ENCODE measurements around the gene CRTC3. TPM values are rescaled to one million over a fixed set of nuclear protein-coding genes. Genes with fewer than 3 reads are reported as not detected.

CRTC3 gene
- total and polyA plus RNA-seq, 2 experiments from 2014 or later = 15.7 to 17.6 TPM

DNA sequence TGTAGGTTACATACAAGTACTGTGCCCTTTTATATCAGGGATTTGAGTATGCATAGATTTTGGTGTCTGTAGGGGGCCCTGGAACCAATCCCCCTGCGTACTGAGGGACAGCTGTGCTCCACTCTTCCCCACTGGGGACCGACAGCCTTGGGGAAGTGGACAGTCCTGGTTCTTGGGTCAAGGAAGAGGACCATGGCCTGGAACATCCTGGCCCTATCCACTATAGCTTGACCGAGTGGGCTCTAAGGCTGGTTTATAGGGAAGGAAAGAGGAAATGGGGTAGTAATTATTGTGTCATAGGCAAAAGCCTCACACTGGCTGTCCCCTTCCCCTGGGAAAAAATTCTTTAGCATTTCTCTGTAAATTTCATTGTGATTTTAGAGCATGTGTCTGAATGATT lies 49.5 kb downstream of the CRTC3 start:
- no peaks in the 10 kb centered on the region for H3K27me3 ChIP-seq
- H2AFZ ChIP-seq = no peak overlapping the region
- 96% methylated on average over 3 of the region's 3 CpGs for WGBS (ENCODE audit: low lambda C conversion rate, missing lambda C conversion rate)
- H3K4me1 ChIP-seq (ENCODE audit: insufficient read depth) = peaks cover 7% of the 10 kb centered on the region
- no peak overlapping the region for H3K4me2 ChIP-seq
- H3K9me3 ChIP-seq (ENCODE audit: low read depth) = no peaks in the 10 kb centered on the region
- H3K36me3 ChIP-seq (replicated peaks; ENCODE audit: insufficient read depth, low read depth) = no peaks in the 10 kb centered on the region
- no peak overlapping the region for H3K4me3 ChIP-seq
- DNase-seq (ENCODE audit: low spot score) = no peak
- H3K27ac ChIP-seq = no peak overlapping the region
- TF ChIP-seq, protein P1, sequence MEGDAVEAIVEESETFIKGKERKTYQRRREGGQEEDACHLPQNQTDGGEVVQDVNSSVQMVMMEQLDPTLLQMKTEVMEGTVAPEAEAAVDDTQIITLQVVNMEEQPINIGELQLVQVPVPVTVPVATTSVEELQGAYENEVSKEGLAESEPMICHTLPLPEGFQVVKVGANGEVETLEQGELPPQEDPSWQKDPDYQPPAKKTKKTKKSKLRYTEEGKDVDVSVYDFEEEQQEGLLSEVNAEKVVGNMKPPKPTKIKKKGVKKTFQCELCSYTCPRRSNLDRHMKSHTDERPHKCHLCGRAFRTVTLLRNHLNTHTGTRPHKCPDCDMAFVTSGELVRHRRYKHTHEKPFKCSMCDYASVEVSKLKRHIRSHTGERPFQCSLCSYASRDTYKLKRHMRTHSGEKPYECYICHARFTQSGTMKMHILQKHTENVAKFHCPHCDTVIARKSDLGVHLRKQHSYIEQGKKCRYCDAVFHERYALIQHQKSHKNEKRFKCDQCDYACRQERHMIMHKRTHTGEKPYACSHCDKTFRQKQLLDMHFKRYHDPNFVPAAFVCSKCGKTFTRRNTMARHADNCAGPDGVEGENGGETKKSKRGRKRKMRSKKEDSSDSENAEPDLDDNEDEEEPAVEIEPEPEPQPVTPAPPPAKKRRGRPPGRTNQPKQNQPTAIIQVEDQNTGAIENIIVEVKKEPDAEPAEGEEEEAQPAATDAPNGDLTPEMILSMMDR (IDR thresholded peaks at IDR 0.05; ENCODE audit: poor library complexity) = no peak
- TF ChIP-seq EZH2phosphoT487 (IDR thresholded peaks at IDR 0.05; ENCODE audit: low read depth, severe bottlenecking, unreplicated experiment) (no peak), EZH2 (IDR thresholded peaks at IDR 0.05; ENCODE audit: borderline replicate concordance) (no peak)
- H3K79me2 ChIP-seq = peaks cover 46% of the 10 kb centered on the region
- H3K9me2 ChIP-seq (replicated peaks; ENCODE audit: insufficient read depth) = no peaks in the 10 kb centered on the region
- H4K20me1 ChIP-seq (ENCODE audit: insufficient read depth, poor library complexity, severe bottlenecking) = no peaks in the 10 kb centered on the region

DNA sequence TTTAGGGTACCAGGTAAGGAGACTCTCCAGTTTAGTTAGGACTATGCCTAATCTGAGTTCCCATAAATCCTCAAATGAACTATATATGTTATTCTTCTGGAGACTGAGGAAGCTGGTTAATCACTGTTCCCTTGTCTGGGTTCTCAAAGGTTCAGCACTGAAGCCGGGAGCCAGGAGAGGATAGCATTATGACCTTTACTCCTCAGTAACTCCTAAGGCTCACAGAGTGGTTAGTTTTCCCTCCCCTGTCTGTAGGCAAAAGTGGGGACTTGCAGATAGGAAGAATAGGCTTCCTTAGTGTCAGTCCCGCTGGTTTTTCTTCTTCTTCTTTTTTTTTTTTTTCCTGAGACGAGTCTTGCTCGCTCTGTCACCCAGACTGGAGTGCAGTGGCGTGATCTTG lies 50.4 kb downstream of the CRTC3 start:
- Histone ChIP-seq H3K27me3 (no peaks in the 10 kb centered on the region), H3K4me3 (no peak overlapping the region), H3K4me1 (ENCODE audit: insufficient read depth) (peaks cover 7% of the 10 kb centered on the region), H3K9me3 (ENCODE audit: low read depth) (no peaks in the 10 kb centered on the region), H3K36me3 (replicated peaks; ENCODE audit: insufficient read depth, low read depth) (no peaks in the 10 kb centered on the region), H3K9me2 (replicated peaks; ENCODE audit: insufficient read depth) (no peaks in the 10 kb centered on the region), H3K27ac (no peak overlapping the region), H2AFZ (no peak overlapping the region), H4K20me1 (ENCODE audit: insufficient read depth, poor library complexity, severe bottlenecking) (no peaks in the 10 kb centered on the region), H3K79me2 (peaks cover 42% of the 10 kb centered on the region), H3K4me2 (no peak overlapping the region)
- DNase-seq (ENCODE audit: low spot score) = no peak
- 70% methylated on average over 5 of the region's 5 CpGs for WGBS (ENCODE audit: low lambda C conversion rate, missing lambda C conversion rate)
- TF ChIP-seq EZH2phosphoT487 (IDR thresholded peaks at IDR 0.05; ENCODE audit: low read depth, severe bottlenecking, unreplicated experiment) = no peak
- TF ChIP-seq, protein P1 (IDR thresholded peaks at IDR 0.05; ENCODE audit: poor library complexity) = no peak
- TF ChIP-seq EZH2 (IDR thresholded peaks at IDR 0.05; ENCODE audit: borderline replicate concordance) = no peak

DNA sequence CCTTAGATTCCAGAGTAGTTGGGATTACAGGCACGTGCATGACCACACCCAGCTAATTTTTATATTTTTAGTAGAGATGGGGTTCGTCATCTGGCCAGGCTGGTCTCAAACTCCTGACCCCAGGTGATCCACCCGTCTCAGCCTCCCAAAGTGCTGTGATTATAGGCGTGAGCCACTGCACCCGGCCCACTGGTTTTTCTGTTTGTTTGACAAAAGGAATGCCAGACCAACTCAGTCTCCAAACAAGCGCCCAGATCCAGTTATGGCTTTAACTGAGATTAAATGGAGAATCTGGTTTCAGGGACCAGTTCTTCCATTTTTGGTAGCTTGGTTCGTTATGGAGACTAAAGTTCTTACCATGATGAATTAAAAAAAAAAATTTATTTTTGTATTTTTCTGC lies 50.8 kb downstream of the CRTC3 start:
- no peak overlapping the region for H3K27ac ChIP-seq
- no peak for TF ChIP-seq EZH2 (IDR thresholded peaks at IDR 0.05; ENCODE audit: borderline replicate concordance)
- TF ChIP-seq EZH2phosphoT487 (IDR thresholded peaks at IDR 0.05; ENCODE audit: low read depth, severe bottlenecking, unreplicated experiment) = no peak
- TF ChIP-seq, protein P1 (IDR thresholded peaks at IDR 0.05; ENCODE audit: poor library complexity) = no peak
- peaks cover 37% of the 10 kb centered on the region for H3K79me2 ChIP-seq
- 79% methylated on average over 7 of the region's 7 CpGs for WGBS (ENCODE audit: low lambda C conversion rate, missing lambda C conversion rate)
- H3K9me2 ChIP-seq (replicated peaks; ENCODE audit: insufficient read depth) = no peaks in the 10 kb centered on the region
- H3K4me1 ChIP-seq (ENCODE audit: insufficient read depth) = peaks cover 7% of the 10 kb centered on the region
- no peaks in the 10 kb centered on the region for H3K27me3 ChIP-seq
- no peak overlapping the region for H3K4me2 ChIP-seq
- no peaks in the 10 kb centered on the region for H3K9me3 ChIP-seq (ENCODE audit: low read depth)
- H4K20me1 ChIP-seq (ENCODE audit: insufficient read depth, poor library complexity, severe bottlenecking) = no peaks in the 10 kb centered on the region
- H3K4me3 ChIP-seq = no peak overlapping the region
- no peak for DNase-seq (ENCODE audit: low spot score)
- no peak overlapping the region for H2AFZ ChIP-seq
- H3K36me3 ChIP-seq (replicated peaks; ENCODE audit: insufficient read depth, low read depth) = no peaks in the 10 kb centered on the region

DNA sequence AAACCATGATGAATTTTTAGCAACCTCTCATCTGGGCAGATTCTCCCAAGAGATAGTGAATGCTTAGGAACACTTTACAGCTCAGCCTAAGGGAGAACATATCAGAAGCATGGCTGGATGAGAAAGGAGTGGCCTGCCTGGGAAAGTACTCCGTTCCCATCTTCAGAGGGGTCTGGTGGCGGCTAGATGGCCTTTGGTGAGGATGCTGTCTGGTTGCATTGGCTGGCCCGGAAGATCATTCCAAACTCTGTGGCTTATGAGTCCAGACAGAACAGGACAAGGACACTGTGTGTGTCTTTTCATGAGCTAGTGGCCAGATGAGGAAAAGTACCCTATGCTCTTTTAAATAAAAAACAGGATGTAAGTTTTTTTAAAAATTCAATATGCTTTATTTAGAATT lies 51.2 kb downstream of the CRTC3 start:
- Histone ChIP-seq H3K4me1 (ENCODE audit: insufficient read depth) (peaks cover 7% of the 10 kb centered on the region), H3K27ac (no peak overlapping the region), H3K79me2 (peaks cover 33% of the 10 kb centered on the region), H2AFZ (no peak overlapping the region), H3K27me3 (no peaks in the 10 kb centered on the region), H4K20me1 (ENCODE audit: insufficient read depth, poor library complexity, severe bottlenecking) (no peaks in the 10 kb centered on the region), H3K4me2 (no peak overlapping the region), H3K4me3 (no peak overlapping the region), H3K36me3 (replicated peaks; ENCODE audit: insufficient read depth, low read depth) (no peaks in the 10 kb centered on the region), H3K9me3 (ENCODE audit: low read depth) (no peaks in the 10 kb centered on the region), H3K9me2 (replicated peaks; ENCODE audit: insufficient read depth) (no peaks in the 10 kb centered on the region)
- no peak for DNase-seq (ENCODE audit: low spot score)
- TF ChIP-seq, protein P1 (IDR thresholded peaks at IDR 0.05; ENCODE audit: poor library complexity) = no peak
- TF ChIP-seq EZH2phosphoT487 (IDR thresholded peaks at IDR 0.05; ENCODE audit: low read depth, severe bottlenecking, unreplicated experiment) (no peak), EZH2 (IDR thresholded peaks at IDR 0.05; ENCODE audit: borderline replicate concordance) (no peak)
- 79% methylated on average over 3 of the region's 3 CpGs for WGBS (ENCODE audit: low lambda C conversion rate, missing lambda C conversion rate)
